HuH-7.5 (cell line): ENCODE measurements around the gene RBBP7.
"Not testable (repeated sequence)": the region's sequence is repeated elsewhere in the genome, so short reads cannot be mapped to it uniquely, and the experiment has no call there.

ENCODE experiments used
- DNase-seq: peaks from one replicate; pipeline ENCODE4 v3.0.0; 2011; ENCODE audit warnings: low spot score

The RBBP7 gene

DNA sequence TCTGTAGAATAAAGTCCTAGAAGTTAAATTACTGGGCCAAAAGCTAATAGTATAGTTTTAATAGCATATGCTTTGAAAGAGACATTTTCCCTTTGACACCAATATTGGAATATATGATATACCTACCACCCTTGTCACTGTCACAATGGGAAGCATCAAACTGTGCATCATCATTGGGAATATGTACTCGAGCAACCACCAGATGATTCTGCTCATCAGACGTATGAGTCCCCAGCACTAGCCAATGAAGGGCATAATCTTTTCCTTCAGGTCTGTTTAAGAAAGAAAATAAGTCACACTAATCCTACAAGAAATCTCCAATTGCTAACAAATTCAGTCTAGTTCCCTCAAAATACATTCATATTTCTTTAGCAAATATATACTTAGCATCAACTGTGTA lies 7.3 kb downstream of the RBBP7 start:
- DNase-seq: no peak

DNA sequence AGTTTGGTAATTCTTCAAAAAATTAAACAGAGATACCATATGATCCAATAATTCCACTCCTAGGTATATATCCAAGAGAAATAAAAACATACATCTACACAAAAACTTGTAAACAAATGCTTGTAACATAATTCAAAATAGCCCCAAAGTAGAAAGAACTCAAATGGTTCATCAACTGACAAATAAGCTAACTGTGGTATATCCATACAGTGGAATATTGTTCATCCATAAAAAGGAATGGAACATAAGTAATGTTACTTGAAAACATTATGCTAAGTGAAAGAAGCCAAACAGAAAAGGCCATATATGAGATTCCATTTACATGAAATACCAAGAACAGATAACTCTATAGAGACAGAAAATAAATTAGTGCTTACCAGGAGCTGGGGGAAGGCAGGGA lies 13.4 kb downstream of the RBBP7 start:
- no peak for DNase-seq

DNA sequence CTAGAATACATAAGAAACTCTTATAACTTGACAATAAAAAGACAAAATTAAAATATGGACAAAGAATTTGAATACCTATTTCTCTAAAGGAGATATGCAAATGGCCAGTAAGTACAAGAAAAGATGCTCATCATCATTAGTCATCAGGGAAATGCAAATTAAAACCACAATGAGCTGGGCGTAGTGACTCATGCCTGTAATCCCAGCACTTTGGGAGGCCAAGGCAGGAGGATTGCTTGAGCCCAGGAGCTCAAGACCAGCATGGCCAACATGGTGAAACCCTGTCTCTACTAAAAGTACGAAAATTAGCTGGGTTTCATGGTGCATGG lies 14.1 kb downstream of the RBBP7 start:
- DNase-seq: not testable (repeated sequence)

DNA sequence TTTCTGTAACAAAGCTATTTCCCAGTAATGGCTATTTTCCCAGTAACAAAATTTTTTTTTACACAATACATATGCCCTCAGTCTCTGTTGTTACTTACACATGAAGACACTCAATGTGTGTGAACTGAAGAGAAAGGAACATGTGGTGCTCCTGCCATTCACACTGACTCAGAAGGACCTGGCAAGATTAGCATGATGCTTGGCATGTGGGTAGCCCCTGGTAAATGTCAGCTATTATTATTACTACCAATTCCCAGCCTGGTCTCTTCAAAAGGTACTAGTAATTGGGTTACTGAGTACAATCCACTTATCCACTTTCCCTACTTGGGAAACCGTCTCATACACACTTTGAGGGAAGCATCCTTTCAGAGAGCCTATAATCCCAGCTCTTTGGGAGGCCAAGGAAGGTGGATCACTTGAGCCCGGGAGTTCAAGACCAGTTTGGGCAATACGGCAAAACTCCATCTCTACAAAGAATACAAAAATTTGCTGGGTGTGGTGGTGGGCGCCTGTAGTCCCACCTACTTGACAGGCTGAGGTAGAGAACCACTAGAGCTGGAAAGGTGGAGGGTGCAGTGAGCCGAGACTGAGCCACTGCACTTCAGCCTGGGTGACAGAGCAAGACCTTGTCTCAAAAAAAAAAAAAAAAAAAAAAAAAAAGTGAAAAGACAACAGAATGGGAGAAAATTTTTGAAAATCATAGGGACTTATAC lies 14.6 kb downstream of the RBBP7 start:
- no peak for DNase-seq

GRCh38 chrX:16853537-16853936 lies 16.6 kb downstream of the RBBP7 start:
- no peak for DNase-seq

GRCh38 chrX:16852617-16853179 lies 17.5 kb downstream of the RBBP7 start:
- no peak for DNase-seq

DNA sequence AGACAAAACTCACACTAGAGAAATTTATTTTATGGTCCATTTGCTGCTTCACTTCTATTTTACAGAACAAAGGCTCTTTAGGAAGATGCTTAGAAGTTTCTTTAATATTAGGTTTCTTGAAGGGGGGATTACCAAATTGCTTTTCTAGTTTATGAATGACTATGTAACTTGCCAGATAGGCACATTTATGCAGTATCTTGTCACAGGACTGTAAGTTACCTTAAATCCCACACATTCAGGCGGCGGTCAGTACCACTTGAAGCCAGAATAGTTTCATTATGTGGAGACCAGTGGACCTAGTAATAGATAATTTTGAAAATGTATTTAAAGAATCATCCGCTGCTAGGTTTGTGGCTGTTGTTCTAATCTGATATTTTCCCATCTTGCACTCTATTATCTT lies 18.3 kb downstream of the RBBP7 start:
- DNase-seq: no peak

DNA sequence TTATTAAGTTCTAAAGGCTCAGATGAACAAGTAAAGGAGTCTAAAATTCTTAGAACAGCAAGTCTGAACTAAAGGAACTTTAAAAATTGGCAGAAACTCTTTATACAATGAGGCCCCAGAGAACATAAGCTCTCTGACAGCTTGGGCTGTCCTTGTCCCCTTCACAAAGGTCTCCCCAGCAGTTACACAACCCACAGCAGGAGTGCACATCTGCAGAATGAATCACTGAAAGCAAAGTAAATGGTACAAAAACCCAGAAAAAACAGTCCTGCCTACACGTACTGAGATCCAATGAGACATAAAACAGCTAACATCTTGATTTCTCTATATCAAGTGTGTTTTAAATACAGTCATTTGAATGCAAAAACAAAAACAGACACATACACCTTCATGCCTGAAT lies 18.7 kb downstream of the RBBP7 start:
- no peak for DNase-seq

DNA sequence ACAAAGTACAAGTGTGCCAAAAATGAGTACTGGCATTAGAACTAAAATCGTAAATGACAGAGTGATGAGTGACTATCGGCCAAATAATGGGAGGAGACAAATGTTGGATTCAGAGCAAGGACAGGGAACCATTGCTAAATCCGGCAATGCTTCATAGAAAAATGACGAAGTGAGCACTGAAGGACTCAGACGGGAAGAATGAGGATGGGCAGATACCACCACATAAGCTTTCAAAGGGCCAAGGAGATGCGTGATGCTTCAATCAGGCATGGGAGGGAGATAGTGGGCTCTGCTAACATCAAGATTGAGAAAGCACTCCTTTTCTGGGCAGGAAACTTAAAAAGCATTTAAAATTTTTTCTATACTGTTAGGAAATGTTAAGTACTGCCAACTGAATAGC lies 21.6 kb downstream of the RBBP7 start:
- no peak for DNase-seq

- no peak for DNase-seq
Observed at GRCh38 chrX:16845686-16846085, 24.5 kb downstream of the RBBP7 start.

- DNase-seq: no peak
Observed at GRCh38 chrX:16843208-16843909, 26.8 kb downstream of the RBBP7 start.

DNA sequence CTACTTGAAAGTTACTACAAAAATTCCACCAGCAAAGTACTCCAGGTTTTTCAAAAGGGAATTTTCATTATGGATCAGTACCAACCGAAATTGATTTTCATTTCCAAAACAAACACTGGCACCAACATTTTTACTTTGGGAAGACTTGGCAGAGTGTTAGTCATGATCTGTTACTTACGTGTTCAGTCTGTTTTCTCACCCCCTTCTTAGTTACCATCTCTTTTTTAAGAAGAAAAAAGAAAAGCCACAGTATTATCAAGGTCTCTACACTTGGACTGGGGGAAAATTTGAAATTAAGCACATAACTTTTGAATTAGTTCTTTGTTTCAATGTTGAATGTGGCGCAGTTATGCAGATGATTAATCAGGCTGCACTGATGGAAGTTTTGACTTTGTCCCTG lies 27.5 kb downstream of the RBBP7 start:
- DNase-seq: no peak

GRCh38 chrX:16839852-16840460 lies 30.2 kb downstream of the RBBP7 start:
- no peak for DNase-seq

- no peak for DNase-seq
Observed at GRCh38 chrX:16839219-16839851, 30.8 kb downstream of the RBBP7 start.

- DNase-seq: no peak
Observed at GRCh38 chrX:16838202-16839066, 31.7 kb downstream of the RBBP7 start.

DNA sequence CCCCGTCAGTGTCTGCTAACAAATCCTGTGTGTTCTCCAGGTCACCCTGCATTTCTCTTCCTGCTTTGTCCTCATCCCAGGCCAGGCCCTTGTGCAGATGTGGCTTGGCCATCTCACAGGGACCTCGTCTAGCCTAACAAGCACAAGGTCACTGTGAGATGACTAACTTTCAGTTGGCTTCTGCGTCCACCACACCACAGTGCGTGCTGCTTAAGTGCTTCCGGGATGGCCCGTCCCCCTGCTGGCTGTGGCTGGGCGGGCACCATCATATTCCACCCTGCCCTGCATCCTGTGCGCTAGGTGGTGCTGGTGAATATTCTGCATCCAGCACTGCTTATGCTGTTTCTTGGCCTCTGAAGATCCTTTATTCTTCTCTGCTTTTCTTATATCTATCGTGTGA lies 33.8 kb downstream of the RBBP7 start:
- DNase-seq: peak; percentile 14

GRCh38 chrX:16834806-16835205 lies 35.4 kb downstream of the RBBP7 start:
- no peak for DNase-seq

- DNase-seq: no peak
Observed at GRCh38 chrX:16832301-16832700, 37.9 kb downstream of the RBBP7 start.

DNA sequence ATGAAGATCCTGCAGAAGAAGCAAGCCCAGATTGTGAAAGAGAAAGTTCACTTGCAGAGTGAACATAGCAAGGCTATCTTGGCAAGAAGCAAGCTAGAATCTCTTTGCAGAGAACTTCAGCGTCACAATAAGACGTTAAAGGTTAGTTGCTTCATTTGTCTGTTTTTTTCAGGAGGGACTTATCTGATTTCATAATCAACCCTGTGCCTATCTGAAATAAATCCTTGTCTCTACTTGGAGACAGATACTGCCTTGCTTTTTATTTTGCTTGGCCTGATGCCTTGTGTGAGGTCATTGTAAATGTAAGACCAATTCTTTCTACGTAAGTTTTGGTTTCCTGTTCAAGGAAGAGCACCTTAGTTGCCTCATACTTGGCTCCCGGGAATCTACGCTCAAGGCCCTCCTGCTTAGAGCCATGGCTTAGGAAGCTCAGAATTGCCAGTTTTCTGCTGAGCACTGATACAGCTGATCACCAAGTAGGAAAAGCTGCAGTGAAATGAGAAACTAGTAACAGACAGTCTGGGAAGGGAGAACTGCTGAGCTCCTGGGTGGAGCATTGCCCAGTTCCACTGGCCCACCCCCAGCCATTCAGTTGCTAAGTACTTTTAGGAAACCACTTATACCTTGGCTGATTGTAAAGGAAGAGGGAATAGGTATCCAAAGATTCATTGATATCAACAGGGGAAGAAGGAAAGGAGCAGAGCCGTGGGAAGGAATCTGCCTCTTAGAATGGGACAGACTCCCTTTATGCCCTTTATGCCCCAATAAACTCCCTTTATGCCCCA lies 41.8 kb downstream of the RBBP7 start:
- DNase-seq: no peak

DNA sequence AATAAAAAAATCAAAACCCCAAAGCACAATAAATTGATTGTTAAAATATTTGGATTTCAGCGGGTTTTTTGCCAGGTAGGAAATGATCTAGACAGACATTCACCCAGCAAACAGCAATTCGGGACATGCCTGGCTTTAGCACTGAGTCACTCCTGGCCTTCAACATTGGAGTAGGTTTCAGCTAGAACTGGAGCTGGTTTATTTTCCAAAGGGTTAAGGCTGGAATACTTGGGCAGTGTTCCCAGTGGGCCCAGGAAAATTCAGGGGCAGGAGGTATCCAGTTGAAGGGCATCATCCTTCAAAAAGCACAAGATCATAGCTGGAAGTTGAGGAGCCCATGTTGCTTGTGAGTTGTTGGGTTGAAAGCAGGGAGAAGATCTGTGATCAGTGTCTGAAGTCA lies 42.9 kb downstream of the RBBP7 start:
- DNase-seq: no peak

DNA sequence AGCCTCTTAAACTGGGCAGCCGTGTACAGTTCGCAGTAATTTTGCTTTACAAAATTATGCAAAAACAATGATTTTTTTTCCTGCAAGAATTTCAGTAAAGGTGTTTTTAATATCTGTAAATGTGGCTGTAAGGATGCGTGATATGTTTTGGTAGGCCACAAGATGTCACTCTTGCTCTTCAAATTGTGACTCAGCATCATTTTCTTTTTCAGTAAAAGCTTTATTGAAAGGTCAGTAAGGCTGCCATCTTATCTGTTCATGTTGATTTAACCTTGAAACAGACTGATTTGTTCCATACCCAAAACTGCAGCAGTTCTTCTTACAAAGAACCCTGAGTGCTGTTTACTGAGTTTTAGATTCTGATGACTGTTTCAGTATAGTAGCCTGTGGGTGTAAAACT lies 44.0 kb downstream of the RBBP7 start:
- peak; percentile 15 for DNase-seq
